ENCODE measurements around the gene LSM3.

DNA sequence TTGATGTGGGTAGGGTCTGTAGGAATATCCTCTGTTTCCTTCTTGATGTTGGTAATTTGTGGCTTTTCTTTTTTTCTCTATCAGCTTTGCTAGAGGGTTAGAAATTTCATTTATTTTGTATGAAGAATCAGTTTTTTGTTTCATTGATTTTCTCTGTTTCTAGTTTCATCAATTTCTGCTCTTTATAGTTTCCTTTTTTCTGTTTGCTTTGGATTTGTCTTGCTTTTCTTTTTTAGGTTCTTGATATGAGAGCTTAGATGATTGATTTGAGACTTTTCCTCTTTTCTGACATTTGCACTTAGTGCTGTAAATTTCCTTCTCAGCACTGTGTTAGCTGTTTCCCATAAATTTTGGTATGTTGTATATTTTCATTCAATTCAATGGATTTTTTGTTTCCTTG is 61.3 kb downstream of the LSM3 start:
- TF ChIP-seq EP300 (IDR thresholded peaks at IDR 0.05), result no peak
- TF ChIP-seq, protein P1, sequence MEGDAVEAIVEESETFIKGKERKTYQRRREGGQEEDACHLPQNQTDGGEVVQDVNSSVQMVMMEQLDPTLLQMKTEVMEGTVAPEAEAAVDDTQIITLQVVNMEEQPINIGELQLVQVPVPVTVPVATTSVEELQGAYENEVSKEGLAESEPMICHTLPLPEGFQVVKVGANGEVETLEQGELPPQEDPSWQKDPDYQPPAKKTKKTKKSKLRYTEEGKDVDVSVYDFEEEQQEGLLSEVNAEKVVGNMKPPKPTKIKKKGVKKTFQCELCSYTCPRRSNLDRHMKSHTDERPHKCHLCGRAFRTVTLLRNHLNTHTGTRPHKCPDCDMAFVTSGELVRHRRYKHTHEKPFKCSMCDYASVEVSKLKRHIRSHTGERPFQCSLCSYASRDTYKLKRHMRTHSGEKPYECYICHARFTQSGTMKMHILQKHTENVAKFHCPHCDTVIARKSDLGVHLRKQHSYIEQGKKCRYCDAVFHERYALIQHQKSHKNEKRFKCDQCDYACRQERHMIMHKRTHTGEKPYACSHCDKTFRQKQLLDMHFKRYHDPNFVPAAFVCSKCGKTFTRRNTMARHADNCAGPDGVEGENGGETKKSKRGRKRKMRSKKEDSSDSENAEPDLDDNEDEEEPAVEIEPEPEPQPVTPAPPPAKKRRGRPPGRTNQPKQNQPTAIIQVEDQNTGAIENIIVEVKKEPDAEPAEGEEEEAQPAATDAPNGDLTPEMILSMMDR (IDR thresholded peaks at IDR 0.05), result no peak

Measured in ovary (tissue), 3 donors.